Naive thymus-derived CD8-positive, alpha-beta T cell (primary cell): Measurements from ENCODE around the gene IPO11. TPM values are rescaled to one million over a fixed set of nuclear protein-coding genes. Genes with fewer than 3 reads are reported as not detected.
"Not testable (repeated sequence)": the region's sequence is repeated elsewhere in the genome, so short reads cannot be mapped to it uniquely, and the experiment has no call there.

Experiments used
- ATAC-seq, 2 donors: fragments of 150-1000 bp; cut with Tn5 transposase in 1 of 2; sonication (Bioruptor Pico), chemical (Tn5 transposase) in 1 of 2; 1 replicate in 1 of 2; 2 replicates in 1 of 2; pipeline ENCODE4 v1.10.0; 2021; ENCODE audit warnings: mild to moderate bottlenecking in 2 of 2, moderate library complexity in 2 of 2
- POLR2A ChIA-PET: fragments of 350-600 bp; sonication (Branson Sonifier 250); formaldehyde crosslinking; loops from one replicate; lab custom pipeline; 2021; ENCODE audit warnings: antibody characterized with exemption; lab: Charles Lee
- DNase-seq, 10 donors: peaks; one replicate each; pipeline versions ENCODE4 v3.0.0 to v3.0.0-alpha.2; 2020 to 2022
- H3K27ac Mint-ChIP-seq, 10 donors: one replicate each; pipeline ENCODE4 v1.8.0; 2020 to 2022; ENCODE audit warnings: mild to moderate bottlenecking in 10 of 10, mixed read lengths in 10 of 10, moderate library complexity in 4 of 10, inconsistent platforms in 1 of 10
- H3K27me3 Mint-ChIP-seq, 5 donors: one replicate each; pipeline ENCODE4 v1.8.0; 2021 to 2022; ENCODE audit warnings: mixed read lengths in 5 of 5
- H3K36me3 Mint-ChIP-seq, 3 donors: one replicate each; pipeline ENCODE4 v1.8.0; 2020 to 2022; ENCODE audit warnings: mixed read lengths in 3 of 3, mild to moderate bottlenecking in 2 of 3, inconsistent platforms in 1 of 3
- H3K4me1 Mint-ChIP-seq, 4 donors: one replicate each; pipeline ENCODE4 v1.8.0; 2021 to 2022; ENCODE audit warnings: mixed read lengths in 4 of 4
- H3K4me3 Mint-ChIP-seq, 10 donors: one replicate each; pipeline ENCODE4 v1.8.0; 2020 to 2022; ENCODE audit warnings: mild to moderate bottlenecking in 10 of 10, mixed read lengths in 10 of 10, moderate library complexity in 6 of 10, inconsistent platforms in 1 of 10
- H3K9me3 Mint-ChIP-seq, 9 donors: one replicate each; pipeline ENCODE4 v1.8.0; 2020 to 2022; ENCODE audit warnings: mixed read lengths in 9 of 9, mild to moderate bottlenecking in 3 of 9, inconsistent platforms in 1 of 9, moderate library complexity in 1 of 9
- polyA plus RNA-seq, 3 donors: library from polyadenylated mRNA; unstranded; fragments of 300-500 nt; fragmentation: Illumina TruSeq; gene quantifications; one replicate each; pipeline ENCODE4 v1.2.3, GENCODE V29; 2021
- total RNA-seq, 8 experiments: library from RNA in 2 of 8; stranded (reverse) in 2 of 8; gene quantifications; one replicate each; pipeline ENCODE4 v1.2.3 and lab custom pipeline; 2021 to 2026

The IPO11 gene
- total and polyA plus RNA-seq, 5 experiments from 2014 or later, result 6.4 to 24.1 (median 10.4) TPM

DNA sequence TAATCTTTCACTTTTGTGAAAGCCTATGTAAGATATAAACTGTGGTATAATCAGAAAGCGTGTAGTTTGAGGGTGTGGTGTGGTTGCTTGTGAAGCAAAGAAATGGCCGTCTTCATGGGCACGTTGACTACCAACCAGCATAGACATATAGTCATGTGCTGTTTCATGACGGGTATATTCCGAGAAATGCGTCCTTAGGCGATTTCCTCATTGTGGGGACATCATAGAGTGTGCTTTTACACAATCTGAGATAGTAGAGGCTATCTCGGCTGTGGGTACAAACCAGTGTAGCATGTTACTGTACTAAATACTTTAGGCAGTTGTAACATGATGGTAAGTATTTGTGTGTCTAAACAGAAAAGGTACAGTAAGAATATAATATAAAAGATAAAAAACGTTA is 86.4 kb downstream of the IPO11 start:
- Mint-ChIP-seq H3K36me3 (peaks cover 0 to 82% (median 11%) of the 10 kb centered on the region in 3 donors), H3K9me3 (no peaks in the 10 kb centered on the region), H3K27ac (no peak overlapping the region), H3K4me1 (peaks cover 0 to 2% (median 0%) of the 10 kb centered on the region in 4 donors), H3K4me3 (no peak overlapping the region), H3K27me3 (no peaks in the 10 kb centered on the region)
- DNase-seq, result no peak
- POLR2A ChIA-PET, result no interaction called here
- no peak for ATAC-seq

DNA sequence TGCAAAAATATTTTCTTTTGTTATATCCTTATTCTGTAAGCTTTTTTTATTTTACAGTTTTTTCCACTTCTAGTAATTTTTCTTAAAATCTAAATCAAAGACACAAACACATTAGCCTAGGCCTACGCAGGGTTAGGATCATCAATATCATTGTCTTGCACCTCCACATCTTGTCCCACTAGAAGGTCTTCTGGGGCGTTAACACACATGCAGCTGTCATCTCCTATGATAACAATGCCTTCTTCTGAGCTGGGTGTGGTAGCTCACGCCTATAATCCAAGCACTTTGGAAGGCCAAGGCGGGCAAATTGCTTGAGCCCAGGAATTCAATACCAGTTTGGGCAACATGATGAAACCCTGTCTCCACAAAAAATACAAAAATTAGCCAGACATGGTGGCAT is 87.2 kb downstream of the IPO11 start:
- Mint-ChIP-seq H3K4me3 (no peak overlapping the region), H3K4me1 (peaks cover 0 to 2% (median 0%) of the 10 kb centered on the region in 4 donors), H3K27ac (no peak overlapping the region), H3K9me3 (no peaks in the 10 kb centered on the region), H3K36me3 (peaks cover 0 to 80% (median 11%) of the 10 kb centered on the region in 3 donors), H3K27me3 (no peaks in the 10 kb centered on the region)
- DNase-seq (no peak), ATAC-seq (no peak)
- POLR2A ChIA-PET, result interaction anchor here (0.7 kb wide), 1 partner anchor 129 kb away, joined by 6 read pairs; no protein-coding TSS in a partner anchor

DNA sequence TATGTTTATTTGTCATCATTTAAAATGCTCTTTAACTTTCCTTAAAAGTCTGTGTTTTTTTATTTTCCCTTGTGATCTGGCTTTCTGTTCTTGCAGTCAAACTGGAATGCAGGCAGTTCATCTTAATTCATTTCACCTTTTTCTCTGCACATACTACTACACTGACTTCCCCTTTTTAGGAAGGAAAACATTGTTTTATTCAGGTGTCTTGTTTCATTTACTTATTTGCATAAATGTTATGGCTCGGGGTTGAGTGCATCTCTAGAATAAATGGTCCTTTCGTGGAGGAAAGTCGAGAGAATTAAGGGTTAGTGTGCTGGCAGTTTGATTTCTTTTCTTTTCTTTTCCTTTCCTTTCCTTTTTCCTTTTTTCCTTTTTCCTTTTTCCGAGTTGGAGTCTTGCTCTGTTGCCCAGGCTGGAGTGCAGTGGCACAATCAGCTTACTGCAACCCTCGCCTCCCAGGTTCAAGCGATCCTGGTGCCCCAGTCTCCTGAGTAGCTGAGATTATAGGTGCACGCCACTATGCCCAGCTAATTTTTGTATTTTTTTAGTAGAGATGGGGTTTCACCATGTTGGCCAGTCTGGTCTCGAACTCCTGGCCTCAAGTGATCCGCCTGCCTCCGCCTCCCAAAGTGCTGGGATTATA is 90.0 kb downstream of the IPO11 start:
- POLR2A ChIA-PET, result no interaction called here

DNA sequence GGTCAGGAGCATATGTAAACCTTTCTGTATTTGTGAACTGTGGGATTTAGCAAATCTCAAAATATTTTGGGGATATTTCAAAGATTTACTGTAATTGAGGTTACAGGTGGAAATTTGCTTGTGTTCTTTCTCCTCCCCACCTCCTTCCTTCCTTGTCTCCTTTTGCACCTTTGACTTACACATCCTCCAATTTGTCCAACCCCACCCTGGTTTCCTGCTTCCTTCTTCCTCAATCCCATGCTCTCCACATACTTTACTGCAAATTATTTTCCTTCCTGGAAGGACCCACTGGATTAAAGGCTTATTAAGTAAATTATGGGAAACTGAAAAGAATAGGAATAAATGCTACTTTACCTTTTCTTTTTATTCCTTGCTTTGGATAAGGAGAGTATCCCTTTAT is 91.6 kb downstream of the IPO11 start:
- H3K9me3 Mint-ChIP-seq, result peaks cover 0 to 3% (median 0%) of the 10 kb centered on the region in 9 donors
- H3K36me3 Mint-ChIP-seq, result peaks cover 12 to 77% (median 23%) of the 10 kb centered on the region in 3 donors
- POLR2A ChIA-PET, result no interaction called here
- peak overlapping the region in 1 of 10 donors; percentile 32 for H3K27ac Mint-ChIP-seq
- no peak for ATAC-seq
- peaks cover 0 to 2% (median 0%) of the 10 kb centered on the region in 4 donors for H3K4me1 Mint-ChIP-seq
- no peak overlapping the region for H3K4me3 Mint-ChIP-seq
- no peak for DNase-seq
- no peaks in the 10 kb centered on the region for H3K27me3 Mint-ChIP-seq

More for the DNA sequence above, 90.0 kb downstream of the IPO11 start:
- Mint-ChIP-seq H3K4me1 (peaks cover 0 to 2% (median 0%) of the 10 kb centered on the region in 4 donors), H3K4me3 (no peak overlapping the region), H3K36me3 (peaks cover 12 to 78% (median 19%) of the 10 kb centered on the region in 3 donors), H3K27ac (no peak overlapping the region), H3K27me3 (no peaks in the 10 kb centered on the region), H3K9me3 (no peaks in the 10 kb centered on the region)
- DNase-seq (no peak), ATAC-seq (no peak)

DNA sequence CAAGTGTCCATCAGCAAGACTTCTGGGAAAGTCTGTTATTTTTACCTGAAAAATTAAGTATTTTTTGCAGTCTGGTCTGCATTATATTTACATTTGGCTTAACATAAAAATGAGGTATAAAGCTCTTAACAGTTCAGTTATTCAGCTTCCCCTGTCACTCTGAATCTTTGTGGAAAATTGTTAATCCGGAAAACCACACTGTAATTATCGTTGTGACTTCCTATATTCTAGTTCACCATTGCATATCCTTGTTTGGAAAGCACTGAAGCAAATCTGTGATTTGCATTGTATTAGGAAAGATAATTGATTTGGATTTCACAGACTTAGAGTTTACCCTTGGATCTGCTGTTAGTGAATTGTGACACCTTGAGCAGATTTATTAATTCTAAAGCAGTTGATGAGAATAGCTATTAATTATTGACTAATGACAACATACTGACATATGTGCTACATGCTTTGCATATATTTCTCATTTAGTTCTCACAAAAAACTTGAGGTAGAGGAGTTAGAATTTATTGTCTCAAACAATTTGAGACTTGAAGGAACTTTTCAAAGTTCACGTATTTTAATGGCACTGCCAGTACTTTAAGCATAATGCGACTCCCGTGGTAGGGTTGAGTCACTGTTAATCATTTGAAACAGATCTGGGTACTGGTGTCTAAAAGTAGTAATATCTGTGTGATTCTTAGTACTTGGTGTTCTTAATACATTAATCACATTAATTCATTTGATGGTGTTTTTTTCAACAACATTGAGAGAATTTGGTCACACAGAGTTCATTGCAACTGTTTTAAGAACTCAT is 94.3 kb downstream of the IPO11 start:
- H3K36me3 Mint-ChIP-seq, result peaks cover 12 to 75% (median 27%) of the 10 kb centered on the region in 3 donors
- POLR2A ChIA-PET, result no interaction called here

DNA sequence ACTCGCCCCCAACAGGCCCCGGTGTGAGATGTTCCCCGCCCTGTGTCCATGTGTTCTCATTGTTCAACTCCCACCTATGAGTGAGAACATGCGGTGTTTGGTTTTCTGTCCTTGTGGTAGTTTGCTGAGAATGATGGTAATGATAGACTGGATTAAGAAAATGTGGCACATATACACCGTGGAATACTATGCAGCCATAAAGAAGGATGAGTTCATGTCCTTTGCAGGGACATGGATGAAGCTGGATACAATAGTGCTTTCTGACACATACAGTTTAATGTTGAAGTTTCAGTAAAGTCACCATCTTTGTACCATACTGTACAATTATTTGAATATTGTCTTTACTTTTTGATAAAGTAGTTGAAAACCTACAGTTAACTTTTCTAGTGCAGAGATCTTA is 96.2 kb downstream of the IPO11 start:
- H3K4me3 Mint-ChIP-seq, H3K4me1 Mint-ChIP-seq, POLR2A ChIA-PET, H3K9me3 Mint-ChIP-seq, H3K27ac Mint-ChIP-seq, DNase-seq, ATAC-seq, H3K27me3 Mint-ChIP-seq: not testable (repeated sequence)
- peaks cover 12 to 60% (median 23%) of the 10 kb centered on the region in 3 donors for H3K36me3 Mint-ChIP-seq

More for the DNA sequence above, 94.3 kb downstream of the IPO11 start:
- no peaks in the 10 kb centered on the region for H3K27me3 Mint-ChIP-seq
- H3K27ac Mint-ChIP-seq, result peak overlapping the region in 1 of 10 donors; percentile 6
- H3K9me3 Mint-ChIP-seq, result peaks cover 0 to 3% (median 0%) of the 10 kb centered on the region in 9 donors
- DNase-seq, result no peak
- H3K4me1 Mint-ChIP-seq, result peaks cover 0 to 2% (median 0%) of the 10 kb centered on the region in 4 donors
- no peak overlapping the region for H3K4me3 Mint-ChIP-seq
- ATAC-seq, result no peak

DNA sequence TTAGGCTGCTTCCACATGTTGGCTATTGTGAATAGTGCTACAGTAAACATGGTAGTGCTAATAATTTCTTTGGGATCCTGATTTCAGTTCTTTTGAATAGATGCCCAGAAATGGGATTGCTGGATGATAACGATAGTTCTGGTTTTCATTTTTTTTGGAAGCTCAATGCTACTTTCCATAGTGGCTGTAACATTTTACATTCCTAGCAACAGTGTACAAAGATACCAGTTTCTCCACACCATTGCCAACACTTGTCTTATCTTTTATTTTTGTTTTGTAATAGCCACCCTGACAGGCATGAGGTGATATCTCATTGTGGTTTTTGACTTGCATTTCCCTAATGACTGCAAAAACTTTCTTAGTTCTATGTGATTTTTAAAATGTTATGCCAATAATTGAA is 97.2 kb downstream of the IPO11 start:
- POLR2A ChIA-PET, result interaction anchor here (0.5 kb wide), 1 partner anchor 56 kb away, joined by 3 read pairs; no protein-coding TSS in a partner anchor
- no peaks in the 10 kb centered on the region for H3K4me1 Mint-ChIP-seq
- peaks cover 0 to 3% (median 0%) of the 10 kb centered on the region in 9 donors for H3K9me3 Mint-ChIP-seq
- H3K27ac Mint-ChIP-seq, result no peak overlapping the region
- no peak for DNase-seq
- no peaks in the 10 kb centered on the region for H3K27me3 Mint-ChIP-seq
- ATAC-seq, result no peak
- H3K36me3 Mint-ChIP-seq, result peaks cover 12 to 54% (median 23%) of the 10 kb centered on the region in 3 donors
- no peak overlapping the region for H3K4me3 Mint-ChIP-seq

DNA sequence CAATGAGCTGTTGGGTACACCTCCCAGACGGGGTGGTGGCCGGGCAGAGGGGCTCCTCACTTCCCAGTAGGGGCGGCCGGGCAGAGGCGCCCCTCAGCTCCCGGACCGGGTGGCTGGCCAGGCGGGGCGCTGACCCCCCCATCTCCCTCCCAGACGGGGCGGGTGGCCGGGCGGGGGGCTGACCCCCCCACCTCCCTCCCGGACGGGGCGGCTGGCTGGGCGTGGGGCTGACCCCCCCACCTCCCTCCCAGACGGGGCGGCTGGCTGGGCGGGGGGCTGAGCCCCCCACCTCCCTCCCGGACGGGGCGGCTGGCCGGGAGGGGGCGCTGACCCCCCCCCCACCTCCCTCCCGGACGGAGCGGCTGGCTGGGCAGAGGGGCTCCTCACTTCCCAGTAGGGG is 100.5 kb downstream of the IPO11 start:
- DNase-seq, H3K27me3 Mint-ChIP-seq, H3K9me3 Mint-ChIP-seq, H3K4me1 Mint-ChIP-seq, H3K27ac Mint-ChIP-seq, H3K4me3 Mint-ChIP-seq, ATAC-seq, POLR2A ChIA-PET: not testable (repeated sequence)
- peaks cover 0 to 52% (median 26%) of the 10 kb centered on the region in 3 donors for H3K36me3 Mint-ChIP-seq

DNA sequence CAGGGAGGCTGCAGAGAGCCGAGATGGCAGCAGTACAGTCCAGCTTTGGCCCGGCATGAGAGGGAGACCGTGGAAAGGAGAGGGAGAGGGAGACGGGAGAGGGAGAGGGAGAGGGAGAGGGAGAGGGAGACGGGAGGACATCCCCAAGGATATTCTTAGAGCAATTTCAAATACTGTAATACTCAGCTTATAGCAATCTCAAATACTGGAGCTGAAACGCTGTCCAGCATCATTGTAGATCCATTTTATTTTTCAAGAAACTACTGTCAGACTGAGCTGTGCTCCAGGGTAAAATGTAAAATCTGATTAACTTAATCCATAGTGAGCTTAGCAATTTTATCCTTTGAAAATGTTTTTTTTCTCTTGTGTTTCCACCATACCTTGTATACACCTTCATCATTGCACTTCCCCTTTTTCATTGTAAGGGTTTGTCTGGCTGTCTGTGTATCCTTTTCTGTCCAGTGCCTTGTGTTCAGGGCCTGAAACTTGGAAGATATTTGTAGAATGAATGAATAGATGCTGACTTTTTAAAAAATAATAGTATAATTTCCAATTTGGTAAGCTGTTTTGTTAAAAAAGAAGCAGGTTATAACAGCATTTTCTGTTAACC is 102.1 kb downstream of the IPO11 start:
- DNase-seq (no peak), ATAC-seq (no peak)
- peaks cover 0 to 51% (median 21%) of the 10 kb centered on the region in 3 donors for H3K36me3 Mint-ChIP-seq
- H3K27me3 Mint-ChIP-seq, result no peaks in the 10 kb centered on the region
- peaks cover 0 to 3% (median 0%) of the 10 kb centered on the region in 4 donors for H3K4me1 Mint-ChIP-seq
- no peaks in the 10 kb centered on the region for H3K9me3 Mint-ChIP-seq
- POLR2A ChIA-PET, result no interaction called here
- H3K27ac Mint-ChIP-seq, result no peak overlapping the region
- no peak overlapping the region for H3K4me3 Mint-ChIP-seq

DNA sequence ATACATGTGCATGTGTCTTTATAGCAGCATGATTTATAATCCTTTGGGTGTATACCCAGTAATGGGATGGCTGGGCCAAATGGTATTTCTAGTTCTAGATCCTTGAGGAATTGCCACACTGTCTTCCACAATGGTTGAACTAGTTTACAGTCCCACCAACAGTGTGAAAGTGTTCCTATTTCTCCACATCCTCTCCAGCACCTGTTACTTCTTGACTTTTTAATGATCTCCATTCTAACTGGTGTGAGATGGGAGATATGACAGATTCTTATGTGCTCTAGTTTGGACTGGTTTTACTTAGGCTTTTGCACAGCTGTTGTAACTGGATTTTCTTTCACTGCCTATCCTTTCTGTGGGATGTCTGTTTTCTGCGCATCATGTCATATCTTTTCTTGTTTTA is 108.2 kb downstream of the IPO11 start:
- H3K9me3 Mint-ChIP-seq, H3K27me3 Mint-ChIP-seq, H3K4me3 Mint-ChIP-seq, H3K27ac Mint-ChIP-seq, POLR2A ChIA-PET, H3K4me1 Mint-ChIP-seq, ATAC-seq, DNase-seq: not testable (repeated sequence)
- H3K36me3 Mint-ChIP-seq, result peaks cover 0 to 77% (median 38%) of the 10 kb centered on the region in 3 donors

DNA sequence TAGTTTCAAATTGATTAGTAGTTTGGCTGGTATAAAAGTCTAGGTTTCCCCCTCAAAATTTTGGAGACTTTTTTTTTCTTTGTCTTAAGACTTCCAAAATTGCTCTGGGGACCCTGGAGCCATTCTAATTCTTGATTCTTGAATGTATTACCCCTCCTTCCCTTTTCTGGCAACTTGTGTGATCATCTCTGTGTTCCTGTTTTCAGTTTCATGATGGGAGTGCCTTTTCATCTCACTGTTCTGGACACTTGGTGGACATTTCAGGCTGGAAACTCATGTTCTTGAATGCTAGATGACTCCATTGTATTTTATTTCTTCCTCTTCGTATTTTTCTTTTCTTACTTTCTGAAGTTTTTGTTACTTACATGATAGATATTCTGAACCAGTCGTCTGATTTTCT is 108.8 kb downstream of the IPO11 start:
- Mint-ChIP-seq H3K4me3 (no peak overlapping the region), H3K27ac (peak overlapping the region in 1 of 10 donors; percentile 20), H3K9me3 (no peaks in the 10 kb centered on the region), H3K27me3 (no peaks in the 10 kb centered on the region), H3K36me3 (peaks cover 0 to 77% (median 41%) of the 10 kb centered on the region in 3 donors), H3K4me1 (peaks cover 0 to 4% (median 1%) of the 10 kb centered on the region in 4 donors)
- ATAC-seq, result no peak
- no peak for DNase-seq
- POLR2A ChIA-PET, result no interaction called here

DNA sequence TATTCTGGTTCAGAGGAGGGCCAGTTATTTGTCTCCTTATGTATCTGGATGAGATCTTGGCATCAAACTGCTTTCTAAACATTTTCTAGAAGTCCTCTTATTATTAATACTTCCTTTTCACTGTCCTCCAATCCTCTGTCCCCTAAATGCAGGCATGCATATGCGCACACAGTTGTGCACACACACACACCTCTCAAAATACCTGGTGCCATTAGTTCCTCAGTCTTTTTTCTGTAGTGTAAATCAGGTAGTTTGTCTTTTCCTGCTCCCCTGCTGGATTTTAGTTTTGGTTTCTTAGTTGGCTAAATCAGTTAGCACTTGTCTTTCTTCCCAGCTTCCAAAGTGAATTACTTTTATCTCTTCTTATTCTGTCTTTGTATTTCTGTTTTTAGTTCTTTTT is 110.2 kb downstream of the IPO11 start:
- Mint-ChIP-seq H3K4me1 (peaks cover 0 to 4% (median 1%) of the 10 kb centered on the region in 4 donors), H3K36me3 (peaks cover 0 to 64% (median 33%) of the 10 kb centered on the region in 3 donors), H3K27me3 (no peaks in the 10 kb centered on the region), H3K27ac (peak overlapping the region in 1 of 10 donors; percentile 12), H3K9me3 (no peaks in the 10 kb centered on the region), H3K4me3 (no peak overlapping the region)
- POLR2A ChIA-PET, result no interaction called here
- DNase-seq (no peak), ATAC-seq (no peak)
